ENCODE measurements around the gene TRIP10.

- no peak for TF ChIP-seq ZNF274 (IDR thresholded peaks at IDR 0.05; ENCODE audit: low read depth, low read length)
- TF ChIP-seq YY1 (IDR thresholded peaks at IDR 0.05; ENCODE audit: insufficient read depth, insufficient read length), result no peak
- TF ChIP-seq SUZ12 (IDR thresholded peaks at IDR 0.05; ENCODE audit: extremely low read depth, insufficient read depth, insufficient read length), result no peak
Observed at GRCh38 chr19:6718111-6718740, 21.3 kb upstream of the TRIP10 start.
